HG02798 (cell line): Measurements from ENCODE around the gene RALGAPA2.

Experiments
- ATAC-seq: cut with Tn5 transposase; IDR thresholded peaks from one replicate; pipeline ENCODE4 v1.9.1; 2021; ENCODE audit warnings: mild to moderate bottlenecking; ENCODE audit not compliant: unreplicated experiment, poor library complexity

The RALGAPA2 gene

DNA sequence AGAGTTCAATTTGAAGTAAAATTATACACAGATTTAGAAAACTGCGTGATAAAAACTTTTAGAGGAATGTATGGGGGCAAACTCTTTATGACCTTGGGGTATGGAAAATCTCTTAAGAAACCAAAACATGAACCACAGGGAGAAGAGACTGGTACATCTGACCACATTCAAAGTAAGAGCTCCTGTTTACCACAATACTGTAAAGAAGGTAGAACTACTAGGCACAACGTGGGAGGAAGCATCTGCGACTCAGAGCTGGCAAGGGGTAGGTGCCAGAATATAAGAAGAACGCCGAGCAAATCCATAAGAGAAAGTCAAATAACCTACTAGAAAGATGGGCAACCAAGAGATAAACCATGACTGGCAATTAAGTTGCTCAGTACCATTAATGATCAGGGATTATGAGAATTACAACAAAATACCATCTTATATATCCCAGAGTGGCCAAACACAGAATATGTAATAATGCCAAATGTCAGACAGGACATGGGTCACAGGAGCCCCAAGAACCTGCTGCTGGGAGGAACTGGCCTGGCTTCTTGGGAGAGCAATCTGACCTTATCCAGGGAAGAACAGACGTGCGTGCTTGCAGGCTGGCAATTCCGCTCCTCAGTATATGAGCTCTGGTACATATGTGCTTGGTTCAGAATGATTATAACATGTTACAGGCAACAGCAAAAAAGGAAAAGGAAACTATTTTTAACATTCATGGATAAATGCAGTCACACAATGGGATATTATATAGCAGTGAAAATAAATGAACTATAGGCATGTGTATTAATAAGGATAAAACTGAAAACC lies 294.4 kb downstream of the RALGAPA2 start:
- ATAC-seq, result no peak

DNA sequence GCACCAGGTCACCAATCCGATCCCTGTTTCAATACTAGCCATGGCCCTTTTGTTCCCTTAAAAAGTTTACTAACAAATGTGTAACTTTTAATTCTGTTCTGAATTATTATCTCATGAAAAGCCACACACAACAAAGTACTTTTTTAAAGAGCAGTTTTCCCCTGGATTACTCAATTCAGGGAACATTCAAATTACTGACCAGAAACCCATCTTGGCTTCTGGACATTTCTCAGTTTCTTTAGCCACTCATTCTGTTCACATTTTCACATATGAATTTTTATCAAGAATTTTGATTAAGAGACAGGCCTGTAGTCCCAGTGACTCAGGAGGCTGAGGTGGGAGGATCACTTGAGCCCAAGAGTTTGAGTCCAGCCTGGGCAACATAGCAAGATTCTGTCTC lies 297.1 kb downstream of the RALGAPA2 start:
- ATAC-seq, result no peak

DNA sequence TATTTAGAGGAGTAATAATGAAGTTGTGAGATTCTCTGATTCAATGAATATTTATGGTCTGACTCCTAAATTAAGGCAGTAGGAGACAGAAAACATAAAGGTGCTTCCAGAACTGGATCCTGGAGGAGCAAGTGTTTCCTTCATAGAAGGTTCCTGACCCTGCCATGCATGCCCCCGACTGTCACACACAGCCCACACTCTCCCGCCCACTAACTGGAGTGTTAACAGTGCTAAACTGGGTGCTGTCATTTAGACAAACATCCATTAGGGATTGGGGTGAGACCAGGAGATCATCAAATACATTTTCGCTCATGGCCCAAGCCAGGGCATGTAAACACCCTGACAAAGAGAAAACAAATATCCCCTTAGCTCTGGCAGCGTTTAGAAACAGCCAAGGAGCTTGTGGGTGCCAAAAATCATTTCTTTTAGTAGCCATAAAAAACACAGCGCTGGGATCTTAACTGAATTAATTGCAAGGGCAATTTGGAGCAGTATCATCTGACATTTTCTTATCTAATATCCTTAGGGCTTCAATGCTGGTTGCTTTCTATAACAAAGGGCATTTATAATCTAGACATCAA lies 297.7 kb downstream of the RALGAPA2 start:
- no peak for ATAC-seq

DNA sequence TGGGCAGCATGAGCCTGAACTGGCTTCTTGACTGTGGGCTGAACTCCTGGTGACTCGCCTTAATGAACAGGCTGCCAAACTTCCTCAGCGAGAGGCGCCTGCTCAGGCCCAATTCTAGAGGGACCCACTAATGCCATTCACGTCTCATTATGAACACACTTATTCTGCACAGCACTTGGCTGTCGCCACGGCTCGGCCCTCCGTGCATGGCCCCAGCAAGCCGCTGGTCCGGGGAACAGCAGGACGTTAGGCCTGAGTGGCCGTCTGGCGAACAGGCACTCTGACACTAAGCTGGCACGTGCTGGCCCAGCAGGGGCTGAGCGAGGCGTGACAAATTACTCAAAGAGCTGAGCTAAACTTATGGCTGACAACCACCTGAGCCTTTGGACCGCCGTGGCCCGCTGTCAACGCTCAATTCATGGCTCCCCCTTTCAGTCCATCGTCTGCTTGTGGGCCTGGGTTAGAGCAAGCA lies 298.6 kb downstream of the RALGAPA2 start:
- no peak for ATAC-seq

DNA sequence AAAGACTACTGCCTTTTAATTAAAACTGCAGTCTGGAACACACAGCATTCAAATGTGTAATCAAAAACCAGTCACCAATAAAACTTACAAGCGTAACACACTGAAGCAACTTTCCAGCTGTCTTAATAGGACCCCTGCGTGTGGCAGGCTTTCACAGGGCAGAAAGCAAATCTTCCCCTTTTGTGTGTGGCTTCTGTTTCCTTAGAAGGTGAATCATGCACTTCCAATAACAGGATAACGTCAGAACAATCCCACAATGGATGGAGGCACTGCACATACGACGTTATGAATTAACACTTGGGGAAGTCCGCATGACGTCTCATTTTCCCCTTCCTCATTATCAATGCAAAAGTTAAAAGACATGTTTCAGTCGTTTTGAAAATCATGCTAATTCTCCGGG lies 299.7 kb downstream of the RALGAPA2 start:
- no peak for ATAC-seq

DNA sequence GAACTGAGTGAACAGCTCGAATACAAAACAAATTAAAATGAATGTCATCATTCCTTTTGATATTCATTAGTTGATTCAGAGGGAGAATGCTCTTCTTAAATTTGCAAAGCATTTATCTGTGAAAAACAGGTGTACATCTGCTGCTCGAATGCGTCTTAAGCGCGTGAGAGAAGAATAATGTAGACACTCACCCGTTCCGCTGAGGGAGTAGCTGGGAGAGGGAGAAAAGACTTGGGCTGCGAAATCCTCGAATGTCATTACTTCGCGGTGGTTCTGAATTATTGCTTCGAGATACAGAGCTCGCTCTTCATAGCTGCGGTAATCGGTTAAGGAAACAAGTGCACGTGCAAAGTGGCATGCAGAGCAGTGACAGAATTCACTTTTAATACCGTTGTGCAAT lies 300.6 kb downstream of the RALGAPA2 start:
- ATAC-seq, result no peak

DNA sequence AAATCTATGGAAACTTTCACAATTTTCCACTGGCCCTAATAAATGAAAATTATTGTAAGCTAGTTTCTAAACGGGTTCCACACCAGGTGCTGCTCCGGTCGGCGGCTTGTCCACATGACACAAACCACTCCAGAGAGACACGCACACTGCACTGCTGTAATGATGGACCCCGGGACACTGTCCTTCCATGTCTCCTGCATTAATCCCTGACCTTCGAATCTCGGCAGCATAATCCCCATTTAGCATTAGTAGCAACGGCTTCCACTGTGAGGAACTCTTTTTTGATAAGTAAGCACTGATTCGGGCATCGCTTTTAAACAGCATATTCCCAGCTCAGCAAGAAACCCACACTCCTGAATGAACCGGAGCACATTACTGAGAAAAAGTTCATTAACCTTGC lies 301.0 kb downstream of the RALGAPA2 start:
- ATAC-seq, result no peak

DNA sequence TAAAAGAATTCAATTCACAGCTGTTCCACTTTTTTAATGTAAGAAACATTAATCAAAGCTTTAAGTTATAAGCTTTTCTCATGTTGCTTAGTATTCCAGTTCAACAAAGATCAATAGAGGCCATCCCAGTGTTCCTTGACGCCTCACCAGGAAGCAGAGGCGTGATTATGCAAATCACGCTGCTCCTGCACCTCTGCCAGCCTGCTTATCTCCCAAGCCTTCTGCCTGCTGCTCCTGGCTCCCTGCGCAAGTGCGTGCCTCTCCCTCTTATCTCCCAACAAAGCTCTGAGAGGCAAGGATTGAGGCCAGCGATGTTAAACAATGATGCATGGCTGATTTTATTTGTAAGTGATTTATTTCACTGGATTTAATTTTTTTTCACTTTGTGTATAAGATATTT lies 301.8 kb downstream of the RALGAPA2 start:
- ATAC-seq, result no peak

DNA sequence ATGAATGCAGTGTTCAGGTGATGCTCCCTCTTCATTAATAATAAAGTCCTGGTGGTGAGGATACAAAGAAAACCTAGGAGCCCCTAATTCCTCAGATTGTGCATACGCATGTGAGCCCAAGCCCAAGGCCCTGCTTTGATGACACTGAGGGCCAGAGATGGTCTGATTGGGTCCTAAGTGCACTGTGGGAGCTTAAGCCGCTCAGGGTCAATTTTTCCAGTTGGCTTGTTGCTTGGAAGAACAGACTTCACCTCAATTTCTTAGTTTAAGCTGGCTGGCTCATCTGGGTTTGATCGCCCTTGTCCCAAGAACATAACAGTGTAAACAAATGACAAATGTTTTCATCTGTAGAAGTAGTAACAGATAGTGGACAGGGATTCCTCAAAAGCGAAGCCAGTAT lies 303.1 kb downstream of the RALGAPA2 start:
- ATAC-seq, result no peak

DNA sequence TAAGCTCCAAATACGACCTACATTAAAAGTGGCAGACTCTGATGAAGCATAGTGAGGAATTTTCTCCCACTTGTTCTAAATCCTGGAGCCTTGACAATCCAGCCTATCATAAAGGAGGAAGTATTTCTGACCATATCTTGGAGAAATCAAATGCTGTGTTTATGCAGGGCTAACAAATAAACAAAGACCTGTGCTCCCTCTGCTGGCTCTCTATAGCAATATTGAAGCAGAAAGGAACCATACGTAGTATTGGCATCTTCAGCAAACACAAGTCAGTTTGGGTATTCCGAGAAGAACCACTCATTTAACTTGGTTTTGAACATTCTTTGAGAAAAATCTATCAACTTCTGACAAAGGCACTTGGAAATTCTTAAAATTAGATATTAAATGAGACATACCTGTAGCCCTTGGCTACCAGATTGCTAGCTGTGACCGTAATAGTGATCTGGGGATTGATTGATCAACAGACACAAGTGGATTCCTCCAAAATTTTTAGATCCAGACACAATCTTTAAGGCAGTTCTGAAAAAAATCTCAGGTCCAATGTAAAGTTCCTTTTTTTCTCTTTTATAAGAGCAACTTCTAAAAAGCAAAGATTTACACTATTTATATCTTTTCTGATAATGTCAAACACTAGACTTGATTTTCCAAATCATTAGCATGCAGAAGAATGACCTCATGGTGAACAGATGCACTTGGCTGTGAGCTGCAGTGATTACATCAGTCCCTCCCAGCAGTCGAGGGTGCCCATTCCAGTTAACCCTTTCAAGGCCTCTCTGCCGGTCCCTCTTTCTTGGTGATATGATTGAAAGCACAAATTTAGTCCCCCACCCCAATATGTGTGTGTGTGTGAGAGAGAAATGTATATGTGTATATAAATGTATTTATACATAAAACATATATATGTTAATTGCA lies 304.3 kb downstream of the RALGAPA2 start:
- no peak for ATAC-seq

DNA sequence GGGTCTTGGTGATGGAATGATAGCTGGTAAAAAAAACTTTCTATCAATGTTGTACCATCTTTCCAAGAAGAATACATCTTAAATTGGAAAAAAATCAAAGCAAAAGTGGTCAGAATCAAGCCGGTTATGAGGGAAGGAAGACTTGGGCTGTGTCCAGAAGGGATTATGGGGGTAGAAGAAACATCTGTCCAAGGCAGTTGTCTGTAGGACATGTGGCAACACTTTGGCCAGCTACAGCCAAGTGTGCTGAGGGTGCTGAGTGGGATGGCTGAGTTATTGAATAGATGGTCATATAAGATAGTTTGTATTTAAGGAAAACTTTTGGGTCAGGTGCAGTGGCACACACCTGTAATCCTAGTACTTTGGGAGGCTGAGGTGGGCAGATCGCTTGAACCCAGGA lies 306.1 kb downstream of the RALGAPA2 start:
- no peak for ATAC-seq

DNA sequence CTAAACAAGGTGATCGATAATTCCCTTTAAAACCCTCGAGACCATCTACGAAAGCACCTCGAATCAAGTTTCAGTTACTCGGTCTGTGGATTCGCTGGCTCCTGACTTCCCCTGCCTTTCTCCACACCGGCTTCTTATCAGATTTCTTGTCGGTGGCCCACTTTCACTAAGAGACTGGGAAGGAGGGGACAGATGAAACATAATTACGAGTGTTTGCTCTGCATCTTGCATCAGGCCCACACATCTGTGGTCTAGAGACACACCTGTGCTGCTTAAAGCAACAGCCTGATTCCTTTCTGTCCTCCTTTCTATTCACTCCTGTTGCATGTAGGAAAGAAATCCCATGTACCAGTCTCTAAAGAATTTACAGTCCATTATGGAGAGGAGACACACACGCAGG lies 306.8 kb downstream of the RALGAPA2 start:
- no peak for ATAC-seq

DNA sequence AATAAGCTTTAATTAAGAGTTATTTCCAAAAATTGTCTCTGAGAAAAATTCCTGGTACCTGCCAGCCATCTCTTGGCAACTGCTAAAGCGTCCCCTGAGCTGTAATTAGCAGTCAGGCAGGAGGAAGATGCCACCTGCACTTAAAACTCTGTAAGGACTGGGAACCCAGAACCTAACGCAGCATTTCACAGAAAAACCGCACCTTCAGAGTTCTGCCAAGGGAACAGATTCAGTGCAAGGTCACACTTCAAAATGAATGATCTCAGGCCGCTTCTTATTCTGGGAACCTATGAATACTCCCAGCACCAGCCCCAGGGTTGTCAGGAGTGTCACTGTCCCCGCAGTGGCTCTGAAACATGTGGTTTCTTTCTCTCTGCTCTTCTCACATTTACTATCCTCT lies 307.8 kb downstream of the RALGAPA2 start:
- ATAC-seq, result no peak

DNA sequence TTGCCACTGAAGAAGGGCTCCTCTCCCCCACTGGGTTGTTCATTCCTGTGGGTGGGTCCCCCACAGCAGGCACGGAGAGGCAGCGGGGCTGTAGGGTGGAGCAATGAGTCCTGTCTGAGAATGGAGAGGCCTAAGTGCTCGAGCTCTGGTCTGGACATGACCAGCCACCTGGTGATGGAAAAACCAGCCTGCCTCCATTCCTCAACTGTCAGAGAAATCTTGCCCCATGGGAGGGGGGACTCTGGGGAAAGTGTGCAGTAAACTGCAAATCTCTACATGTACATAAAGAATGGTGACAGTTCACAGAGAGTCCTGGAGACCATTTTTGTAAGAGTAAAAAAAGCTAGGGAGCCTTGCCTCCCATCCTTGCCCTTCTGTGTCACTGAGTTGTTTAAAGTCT lies 310.5 kb downstream of the RALGAPA2 start:
- ATAC-seq, result no peak

DNA sequence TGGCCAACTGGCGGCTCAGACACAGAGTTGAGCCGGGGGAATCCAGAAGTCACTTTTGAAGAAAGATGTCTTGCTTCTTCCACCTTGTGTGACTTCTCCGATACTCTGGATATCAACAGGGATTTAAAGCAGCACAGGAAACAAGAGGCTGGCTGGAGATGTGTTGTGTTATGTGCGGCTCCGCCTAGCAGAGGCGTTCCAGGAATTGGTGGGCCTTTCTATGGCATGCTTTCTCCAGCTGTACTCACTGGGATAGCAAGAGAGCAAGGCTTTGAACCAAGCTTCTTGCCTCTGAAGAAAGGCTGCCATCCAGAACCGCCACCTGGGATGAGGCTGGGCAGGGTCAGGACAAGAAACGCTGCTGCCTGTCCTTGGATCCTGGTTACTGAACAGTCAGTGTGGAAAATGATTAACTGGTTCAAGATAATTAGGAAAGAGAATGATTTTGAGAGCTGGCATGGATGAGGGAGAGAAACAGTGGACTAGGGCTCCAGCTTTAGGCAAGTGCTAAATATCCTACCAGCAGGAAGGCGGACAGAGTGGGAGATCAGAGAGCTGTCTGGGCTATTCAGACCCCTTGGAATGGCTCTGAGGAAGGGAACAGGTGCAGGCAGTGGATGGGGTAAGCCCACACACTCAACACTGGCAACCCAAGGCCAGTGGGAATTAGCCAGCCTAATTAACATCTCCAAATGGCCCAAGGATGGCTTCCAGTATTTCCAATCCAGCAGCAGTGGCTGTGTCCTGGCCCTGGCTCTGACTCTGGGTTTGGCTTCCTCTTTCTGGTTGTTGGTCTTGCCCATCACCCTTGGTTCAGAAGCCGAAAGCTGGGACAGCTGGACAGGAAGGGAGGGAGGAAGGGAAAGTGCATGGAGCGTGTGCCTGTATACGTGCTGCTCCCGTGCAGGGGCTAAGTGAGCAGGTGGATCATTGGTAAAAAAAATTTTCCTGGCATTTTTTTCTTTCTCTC lies 312.6 kb downstream of the RALGAPA2 start:
- no peak for ATAC-seq

DNA sequence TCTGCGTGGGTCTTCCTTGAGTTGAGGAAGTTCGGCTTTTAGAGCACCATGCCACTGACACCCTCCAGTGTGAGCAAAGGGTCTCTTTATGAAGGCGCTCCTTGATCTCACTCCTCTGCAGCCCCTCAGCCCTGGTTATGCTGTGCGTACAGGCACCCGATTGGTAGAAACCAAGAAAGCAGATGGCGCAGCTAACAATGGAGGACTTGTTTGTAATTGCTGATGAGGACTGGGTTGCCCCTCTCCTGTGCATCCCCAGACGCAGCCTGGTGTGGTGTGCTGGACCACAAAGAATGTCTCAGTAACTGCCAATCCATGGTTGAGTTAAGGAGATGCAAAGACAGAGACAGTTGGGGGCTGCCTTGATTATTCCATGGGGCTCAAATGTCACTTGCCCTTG lies 314.3 kb downstream of the RALGAPA2 start:
- ATAC-seq, result no peak

DNA sequence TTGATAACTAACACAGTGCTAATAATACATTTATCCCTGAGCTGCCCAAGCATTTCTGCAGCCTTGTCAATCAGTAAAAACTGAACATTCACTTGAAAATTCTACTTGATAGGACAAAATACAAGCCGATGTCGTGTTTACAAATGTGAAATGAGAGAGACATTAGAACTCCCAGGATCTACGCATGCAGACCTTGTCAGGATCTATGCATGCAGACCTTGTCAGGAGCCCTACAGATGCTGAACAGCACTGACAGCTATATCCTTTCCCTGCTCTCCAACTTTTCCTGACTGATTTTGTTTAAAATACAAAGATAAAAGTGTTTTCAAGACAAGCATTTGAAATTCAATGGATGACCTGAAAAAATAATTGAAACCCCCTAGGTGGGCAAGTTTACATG lies 315.6 kb downstream of the RALGAPA2 start:
- ATAC-seq, result no peak

DNA sequence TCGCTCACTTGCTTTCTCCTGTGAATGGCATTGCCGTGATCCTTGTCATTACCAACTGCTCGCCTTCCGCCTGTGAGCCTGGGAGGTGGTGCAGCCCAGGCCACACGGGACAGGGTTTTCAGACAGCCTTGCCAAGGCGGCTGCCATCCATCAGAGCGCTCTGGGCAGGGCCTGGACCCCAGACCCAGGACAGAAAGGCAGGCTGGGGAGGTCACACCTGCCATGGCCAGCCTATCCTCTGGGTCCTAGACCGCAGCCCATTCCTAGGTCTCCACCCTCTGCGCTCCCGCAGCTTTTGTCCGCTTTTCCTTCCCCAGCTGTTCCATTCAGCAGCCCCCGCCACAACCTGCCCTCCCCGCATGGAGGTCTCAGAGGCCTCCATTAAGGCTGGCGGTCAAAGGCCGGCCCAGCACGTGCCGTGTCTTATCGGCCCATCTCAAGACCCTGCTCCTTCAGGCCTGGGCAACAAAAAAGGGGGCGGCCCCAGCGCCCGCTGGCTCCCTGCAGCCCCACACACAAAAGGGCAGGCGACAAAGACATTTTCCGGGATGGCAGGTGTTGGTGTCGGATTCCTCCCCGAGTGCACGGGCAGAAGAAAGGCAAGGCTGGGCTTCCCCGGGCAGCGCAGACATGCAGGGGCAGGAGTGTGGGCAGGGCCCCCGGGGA lies 316.4 kb downstream of the RALGAPA2 start:
- ATAC-seq, result no peak

DNA sequence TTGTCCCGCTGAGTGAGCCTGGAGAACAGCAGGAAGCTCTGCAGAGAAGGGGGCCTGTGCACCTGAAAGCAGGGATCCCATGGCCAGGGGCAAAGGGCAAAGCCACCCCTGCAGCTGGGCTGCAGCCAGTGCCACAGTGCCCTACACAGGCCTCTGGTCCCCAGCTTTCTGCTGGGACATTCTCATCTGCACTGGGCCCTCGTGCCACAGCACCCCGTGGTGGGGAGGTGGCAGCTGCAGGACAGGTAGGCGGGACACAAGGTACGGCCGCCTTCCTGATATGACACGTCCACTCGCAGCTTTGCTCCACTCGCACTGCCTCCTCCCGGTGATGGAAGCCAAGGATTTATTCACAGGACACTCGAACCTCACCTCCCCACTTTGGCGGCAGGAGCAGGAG lies 317.4 kb downstream of the RALGAPA2 start:
- ATAC-seq, result no peak
